Endothelial cell of umbilical vein (primary cell): ENCODE results near the gene SLC47A1. TPM values are rescaled to one million over a fixed set of nuclear protein-coding genes. Genes with fewer than 3 reads are reported as not detected.

ENCODE experiments used
- BruUV-seq: library from RNA; stranded (reverse); fragments of 400-500 nt; replicated peaks from 2 replicates; lab custom pipeline; 2021; lab: Mats Ljungman, UMichigan
- CTCF ChIA-PET: fragments of 300-600, 350-600 bp; sonication (Branson Sonifier 250); formaldehyde crosslinking; loops from one replicate; lab custom pipeline; 2021; ENCODE audit warnings: antibody characterized with exemption, inconsistent platforms; lab: Charles Lee
- POLR2A ChIA-PET: fragments of 300-600, 350-600 bp; sonication (Branson Sonifier 250); formaldehyde crosslinking; loops from one replicate; lab custom pipeline; 2021; ENCODE audit warnings: antibody characterized with exemption, inconsistent platforms; lab: Charles Lee
- DNase-seq: peaks from one replicate; pipeline ENCODE4 v3.0.0-alpha.2; 2011; ENCODE audit warnings: low read depth, low spot score
- FAIRE-seq: peaks from 2 replicates; lab custom pipeline; 2011; peaks lifted over from hg19 to GRCh38; lab: Jason Lieb, UNC
- H2AFZ ChIP-seq: 2 replicates; pipeline ENCODE4 v1.6.0; 2012; ENCODE audit warnings: low read depth, low read length, control low read depth, inconsistent platforms
- H3K27ac ChIP-seq: 2 replicates; pipeline ENCODE4 v1.5.1; 2011; ENCODE audit warnings: low read depth, mild to moderate bottlenecking, control low read depth, low read length, moderate library complexity; ENCODE audit not compliant: insufficient read depth
- H3K27me3 ChIP-seq, 2 experiments: 2 replicates each; pipeline versions ENCODE4 v1.6.0 to v1.6.1; 2011; ENCODE audit warnings: low read length in 2 of 2, mixed read lengths in 1 of 2; ENCODE audit not compliant: control insufficient read depth in 2 of 2, insufficient read depth in 2 of 2
- H3K36me3 ChIP-seq, 2 experiments: 2 replicates in 1 of 2; 3 replicates in 1 of 2; pipeline ENCODE4 v1.5.1; 2011; ENCODE audit warnings: low read length in 2 of 2, mild to moderate bottlenecking in 1 of 2, moderate library complexity in 1 of 2; ENCODE audit not compliant: control insufficient read depth in 2 of 2, insufficient read depth in 2 of 2; ENCODE audit errors: extremely low read depth in 1 of 2
- H3K4me1 ChIP-seq: 3 replicates; pipeline ENCODE4 v1.5.1; 2011; ENCODE audit warnings: mild to moderate bottlenecking, low read length; ENCODE audit not compliant: control insufficient read depth, insufficient read depth; ENCODE audit errors: extremely low read depth
- H3K4me2 ChIP-seq: 2 replicates; pipeline ENCODE4 v1.6.1; 2011; ENCODE audit warnings: low read length, control low read depth, mixed read lengths; ENCODE audit not compliant: insufficient read depth
- H3K4me3 ChIP-seq, 3 experiments: fragments of 200-600 bp in 1 of 3; sonication (generic), shearing (Covaris generic) in 1 of 3; replicated peaks in 1 of 3; 2 replicates each; pipeline ENCODE4 v1.5.1; 2011 to 2016; ENCODE audit warnings: control low read depth in 3 of 3, low read length in 3 of 3, mild to moderate bottlenecking in 2 of 3, inconsistent platforms in 1 of 3, low read depth in 1 of 3, moderate library complexity in 1 of 3; ENCODE audit not compliant: insufficient read depth in 1 of 3
- H3K79me2 ChIP-seq: 2 replicates; pipeline ENCODE4 v1.6.0; 2012; ENCODE audit warnings: low read length, inconsistent platforms; ENCODE audit not compliant: control insufficient read depth, insufficient read depth
- H3K9ac ChIP-seq: replicated peaks from 2 replicates; pipeline ENCODE3; 2011; ENCODE audit warnings: low read length, control low read depth; ENCODE audit not compliant: insufficient read depth; ENCODE audit errors: extremely low read depth
- H3K9me1 ChIP-seq: replicated peaks from 3 replicates; pipeline ENCODE4 v1.6.0; 2011; ENCODE audit warnings: mild to moderate bottlenecking, low read length; ENCODE audit not compliant: control insufficient read depth, insufficient read depth; ENCODE audit errors: extremely low read depth
- H3K9me3 ChIP-seq: replicated peaks from 2 replicates; pipeline ENCODE4 v1.5.1; 2012; ENCODE audit warnings: low read length, inconsistent platforms; ENCODE audit not compliant: control insufficient read depth, insufficient read depth
- H4K20me1 ChIP-seq: replicated peaks from 2 replicates; pipeline ENCODE3; 2011; ENCODE audit warnings: mild to moderate bottlenecking, low read length; ENCODE audit not compliant: control insufficient read depth, insufficient read depth; ENCODE audit errors: extremely low read depth
- CTCF ChIP-seq, 2 donors: IDR thresholded peaks; 1 replicate in 1 of 2; 2 replicates in 1 of 2; pipeline ENCODE4 v1.5.1; 2011; ENCODE audit warnings: low read length in 2 of 2, mild to moderate bottlenecking in 2 of 2, moderate library complexity in 2 of 2, control low read depth in 1 of 2, inconsistent platforms in 1 of 2, low read depth in 1 of 2; ENCODE audit not compliant: insufficient read depth in 1 of 2; ENCODE audit errors: extremely low read depth in 1 of 2
- EZH2 ChIP-seq: IDR thresholded peaks from 2 replicates; pipeline ENCODE4 v1.6.1; 2012; ENCODE audit warnings: borderline replicate concordance, low read depth, mild to moderate bottlenecking, moderate library complexity, low read length, inconsistent platforms; ENCODE audit not compliant: severe bottlenecking
- FOS ChIP-seq: IDR thresholded peaks from 2 replicates; pipeline ENCODE4 v1.6.1; 2011; ENCODE audit warnings: mild to moderate bottlenecking, low read length, moderate library complexity, borderline replicate concordance; ENCODE audit not compliant: insufficient read depth
- GATA2 ChIP-seq: IDR thresholded peaks from 2 replicates; pipeline ENCODE4 v1.7.0; 2011; ENCODE audit warnings: low read depth, mild to moderate bottlenecking, moderate library complexity, mixed read lengths, low read length; ENCODE audit not compliant: insufficient read length, insufficient read depth
- JUN ChIP-seq: IDR thresholded peaks from 2 replicates; pipeline ENCODE4 v1.6.1; 2011; ENCODE audit warnings: borderline replicate concordance, low read depth; ENCODE audit not compliant: insufficient read length, insufficient read depth
- MAX ChIP-seq: IDR thresholded peaks from 2 replicates; pipeline ENCODE4 v1.6.1; 2011; ENCODE audit not compliant: insufficient read depth, insufficient read length
- MYC ChIP-seq: IDR thresholded peaks from one replicate; pipeline ENCODE4 v1.6.1; 2011; ENCODE audit warnings: mild to moderate bottlenecking, low read depth, low read length
- POLR2A ChIP-seq: IDR thresholded peaks from 2 replicates; pipeline ENCODE4 v1.6.1; 2012; ENCODE audit warnings: low read depth, mild to moderate bottlenecking, control low read depth, low read length
- POLR2AphosphoS5 ChIP-seq: IDR thresholded peaks from 2 replicates; pipeline ENCODE4 v1.6.1; 2012; ENCODE audit warnings: low read depth, mild to moderate bottlenecking, control low read depth, low read length, moderate library complexity; ENCODE audit not compliant: insufficient read depth
- dilution Hi-C: fragments of 300-500 bp; cut with MboI; formaldehyde crosslinking; loops from one replicate; pipeline ENCODE4 v1.15.0; 2019; ENCODE audit warnings: low sequenced_read_pairs; ENCODE audit not compliant: extremely low pct_ligation_motif_present
- intact Hi-C: fragments of 100-400 bp; cut with micrococcal nuclease; formaldehyde crosslinking; loops from one replicate; pipeline ENCODE4 v1.10.0; 2022
- polyA plus RNA-seq, 4 experiments: library from polyadenylated mRNA; depleted of rRNA in 3 of 4; stranded (reverse) in 3 of 4; unstranded in 1 of 4; fragments of >200 nt; gene quantifications; 2 replicates each; pipeline versions ENCODE4 v1.2.1 to v1.2.3, GENCODE V29; 2011 to 2012; ENCODE audit warnings: missing spikeins in 1 of 4
- total RNA-seq: library from RNA; stranded (reverse); gene quantifications from 2 replicates; pipeline ENCODE4 v1.2.3, GENCODE V29; 2021

The SLC47A1 gene
- total and polyA plus RNA-seq, 2 donors (not counting 3 experiments of a cell fraction or from before 2014, with no cell fraction given) = 3.3 to 6.9 TPM

- Histone ChIP-seq H3K27me3 (no peaks in the 10 kb centered on the region), H3K9me3 (no peaks in the 10 kb centered on the region), H3K9me1 (no peaks in the 10 kb centered on the region), H4K20me1 (no peaks in the 10 kb centered on the region), H3K4me1 (no peaks in the 10 kb centered on the region), H3K4me3 (no peak overlapping the region), H3K27ac (no peak overlapping the region), H3K4me2 (no peak overlapping the region), H3K36me3 (no peaks in the 10 kb centered on the region), H3K9ac (no peak overlapping the region), H2AFZ (no peak overlapping the region), H3K79me2 (no peaks in the 10 kb centered on the region)
- FAIRE-seq (no peak), DNase-seq (no peak)
- dilution Hi-C loops = no loop called here
- TF ChIP-seq EZH2 = no peak
- no peak for TF ChIP-seq MYC
- no peak for TF ChIP-seq CTCF (IDR thresholded peaks at IDR 0.05; ENCODE audit: extremely low read depth in 1 of 2, insufficient read depth in 1 of 2, low read depth in 1 of 2, low read length in 2 of 2)
- no peak for TF ChIP-seq JUN
- no peak for TF ChIP-seq GATA2
- TF ChIP-seq POLR2AphosphoS5 = no peak
- TF ChIP-seq FOS = no peak
- TF ChIP-seq MAX = no peak
- no peak for TF ChIP-seq POLR2A
- BruUV-seq = no TSS peak
- CTCF ChIA-PET = interaction anchor here (0.7 to 1.1 kb wide), 2 partner anchors 11 to 221 kb away, joined by 3 to 4 read pairs; no protein-coding TSS in a partner anchor
- intact Hi-C loops = no loop called here
- POLR2A ChIA-PET = no interaction called here
Measured at GRCh38 chr17:19541445-19541844, 7.8 kb downstream of the SLC47A1 start.
